H1 (cell line): ENCODE measurements around the gene S100A4. TPM values are rescaled to one million over a fixed set of nuclear protein-coding genes. Genes with fewer than 3 reads are reported as not detected.

Experiments
- CHD1 ChIP-seq: IDR thresholded peaks from 2 replicates; pipeline ENCODE4 v1.6.1; 2012; ENCODE audit warnings: low read depth, low read length, improper control_type of control experiment
- GABPA ChIP-seq: IDR thresholded peaks from 2 replicates; pipeline ENCODE4 v1.6.1; 2011; ENCODE audit warnings: mild to moderate bottlenecking, low read length, moderate library complexity, borderline replicate concordance; ENCODE audit not compliant: insufficient read depth
- HDAC6 ChIP-seq: IDR thresholded peaks from one replicate; pipeline ENCODE4 v1.7.1; 2012; ENCODE audit warnings: low read depth, mild to moderate bottlenecking, inconsistent platforms, low read length, moderate library complexity
- JUND ChIP-seq: IDR thresholded peaks from 2 replicates; pipeline ENCODE4 v1.6.1; 2011; ENCODE audit warnings: mild to moderate bottlenecking, improper control_type of control experiment, low read length
- KDM1A ChIP-seq: fragments of 200-600, 300-600 bp; sonication (generic); IDR thresholded peaks from 2 replicates; pipeline ENCODE4 v1.7.1; 2016; ENCODE audit warnings: mild to moderate bottlenecking, low read length, borderline replicate concordance
- RXRA ChIP-seq: IDR thresholded peaks from 2 replicates; pipeline ENCODE4 v1.6.1; 2011; ENCODE audit warnings: low read depth, mild to moderate bottlenecking, low read length, moderate library complexity; ENCODE audit not compliant: insufficient read depth
- SAP30 ChIP-seq: fragments of 300-600 bp; sonication (generic); IDR thresholded peaks from 2 replicates; pipeline ENCODE4 v1.7.1; 2012; ENCODE audit warnings: low read length, moderate library complexity, mild to moderate bottlenecking, inconsistent platforms; ENCODE audit not compliant: insufficient read depth, insufficient replicate concordance
- SP2 ChIP-seq: IDR thresholded peaks from 2 replicates; pipeline ENCODE4 v1.6.1; 2012; ENCODE audit warnings: mild to moderate bottlenecking, low read length, inconsistent platforms
- TEAD4 ChIP-seq: IDR thresholded peaks from 2 replicates; pipeline ENCODE4 v1.6.1; 2012; ENCODE audit warnings: low read depth, low read length, inconsistent platforms, mixed read lengths
- ZNF274 ChIP-seq: IDR thresholded peaks from 2 replicates; pipeline ENCODE4 v1.7.0; 2012; ENCODE audit warnings: low read length, borderline replicate concordance; ENCODE audit errors: extremely low read depth
- polyA plus RNA-seq, 7 experiments: library from polyadenylated mRNA; depleted of rRNA in 3 of 7; stranded (reverse) in 5 of 7; unstranded in 2 of 7; fragments of >200 nt in 5 of 7; fragments of 200-250 nt in 2 of 7; gene quantifications; 1 replicate in 5 of 7; 2 replicates in 1 of 7; 4 replicates in 1 of 7; pipeline versions ENCODE4 v1.2.1 to v1.2.3, GENCODE V29; 2011 to 2013; ENCODE audit warnings: missing spikeins in 2 of 7, mixed read lengths in 2 of 7
- total RNA-seq: library from RNA; stranded (reverse); fragmentation: NEBNext Ultra II Directional; extraction: Animal tissue kit (Norgen Biotek cat#: 25700); gene quantifications from 2 replicates; pipeline ENCODE4 v1.2.1, GENCODE V29; 2021

Gene S100A4
- total and polyA plus RNA-seq, 2 of the 8 experiments (the other 6 are each of a cell fraction or from before 2014, with no cell fraction given), result 36.3 to 85.4 TPM

- TF ChIP-seq TEAD4 (no peak), JUND (no peak), GABPA (no peak), RXRA (no peak), SAP30 (no peak), SP2 (no peak), HDAC6 (no peak), KDM1A (no peak), ZNF274 (no peak), CHD1 (no peak)
Measured at GRCh38 chr1:153519242-153519641, 26.4 kb downstream of the S100A4 start (continued).
